Esophagus (tissue), 2 donors: ENCODE measurements around the gene DISP2. TPM values are rescaled to one million over a fixed set of nuclear protein-coding genes. Genes with fewer than 3 reads are reported as not detected.
A peak's percentile ranks its signal among the peaks of the same experiment; 100 is the strongest.

Source experiments
- H3K27ac ChIP-seq, 2 donors: one replicate each; pipeline ENCODE4 v1.5.1; 2013; ENCODE audit warnings: low read depth in 2 of 2, mild to moderate bottlenecking in 2 of 2, inconsistent platforms in 1 of 2, low read length in 1 of 2, moderate library complexity in 1 of 2
- H3K27me3 ChIP-seq, 2 donors: one replicate each; pipeline ENCODE4 v1.6.1; 2013; ENCODE audit warnings: low read length in 2 of 2, control low read depth in 1 of 2, mild to moderate bottlenecking in 1 of 2; ENCODE audit not compliant: insufficient read depth in 2 of 2, control insufficient read depth in 1 of 2
- H3K36me3 ChIP-seq, 2 donors: one replicate each; pipeline ENCODE4 v1.6.1; 2013; ENCODE audit warnings: low read length in 1 of 2; ENCODE audit not compliant: control insufficient read depth in 2 of 2, insufficient read depth in 2 of 2
- H3K4me1 ChIP-seq, 2 donors: one replicate each; pipeline ENCODE4 v1.6.1; 2013; ENCODE audit warnings: low read length in 1 of 2; ENCODE audit not compliant: control insufficient read depth in 2 of 2, insufficient read depth in 2 of 2
- H3K4me3 ChIP-seq, 2 donors: one replicate each; pipeline ENCODE4 v1.5.1; 2013; ENCODE audit warnings: low read length in 2 of 2, mild to moderate bottlenecking in 2 of 2, low read depth in 1 of 2, moderate library complexity in 1 of 2
- H3K9me3 ChIP-seq, 2 donors: one replicate each; pipeline ENCODE4 v1.6.1; 2013; ENCODE audit warnings: mild to moderate bottlenecking in 2 of 2, low read depth in 1 of 2, low read length in 1 of 2, moderate library complexity in 1 of 2; ENCODE audit not compliant: control insufficient read depth in 2 of 2, insufficient read depth in 1 of 2
- WGBS, 2 donors: extraction: QIAGEN DNeasy Blood & Tissue Kit; methylation state at CpG; one replicate each; pipeline ENCODE4 v1.1.7; 2013; 5-methylcytosine and 5-hydroxymethylcytosine counted together
- polyA plus RNA-seq, 2 donors: library from polyadenylated mRNA; stranded (reverse); fragments of 200-250 nt; gene quantifications; one replicate each; pipeline ENCODE4 v1.2.3, GENCODE V29; 2013
- donor health status: healthy with polysubstance abuse.
- donor health status: Bipolar disorder and iron deficiency.

The DISP2 gene
- polyA plus RNA-seq, 2 donors = 0.33 to 1.3 TPM

DNA sequence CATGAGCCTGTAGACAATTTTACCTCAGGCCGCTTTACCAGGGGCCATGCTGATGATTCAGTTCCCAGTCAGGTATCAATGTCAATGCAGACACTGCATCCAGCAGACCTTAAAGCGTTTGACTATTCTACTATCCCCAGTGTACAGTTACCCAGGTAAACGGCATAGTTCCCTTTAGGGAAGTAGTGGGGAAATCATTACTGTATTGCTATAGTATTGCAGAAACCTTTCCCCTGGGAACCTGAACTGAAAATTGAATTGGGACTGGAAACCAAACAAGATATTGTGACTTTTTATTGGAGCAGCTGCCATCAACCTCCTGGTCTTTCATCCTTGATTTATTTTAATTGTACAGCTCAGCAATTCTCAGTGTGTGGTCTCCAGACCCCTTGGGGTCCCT, 41.1 kb upstream of the DISP2 start:
- Histone ChIP-seq H3K27ac (no peak overlapping the region), H3K9me3 (no peaks in the 10 kb centered on the region), H3K27me3 (no peaks in the 10 kb centered on the region), H3K36me3 (no peaks in the 10 kb centered on the region), H3K4me1 (no peaks in the 10 kb centered on the region), H3K4me3 (no peak overlapping the region)
- WGBS, 2 donors = 89 to 90% methylated on average over 3 of the region's 3 CpGs

DNA sequence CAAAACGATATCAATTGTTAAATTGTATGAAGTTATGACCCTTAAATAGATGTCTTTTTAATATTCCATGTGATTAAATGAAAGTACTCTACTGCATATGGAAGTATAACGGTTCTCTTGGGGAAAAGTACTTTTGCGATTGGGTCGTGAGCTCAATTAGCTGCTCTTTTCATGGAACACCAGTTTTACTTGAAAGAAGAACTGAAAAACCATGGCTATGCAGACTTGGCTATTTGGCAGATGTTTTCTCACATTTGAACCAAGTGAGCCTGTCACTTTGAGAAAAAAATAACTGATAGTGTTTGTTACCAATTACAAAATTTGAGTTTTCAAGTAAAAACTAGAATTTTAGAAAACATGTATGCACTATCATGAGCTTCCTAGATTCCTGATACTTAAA, 40.4 kb upstream of the DISP2 start:
- 76 to 78% methylated on average over 4 of the region's 4 CpGs for WGBS, 2 donors
- Histone ChIP-seq H3K4me1 (no peaks in the 10 kb centered on the region), H3K27me3 (no peaks in the 10 kb centered on the region), H3K9me3 (no peaks in the 10 kb centered on the region), H3K36me3 (no peaks in the 10 kb centered on the region), H3K4me3 (no peak overlapping the region), H3K27ac (no peak overlapping the region)

DNA sequence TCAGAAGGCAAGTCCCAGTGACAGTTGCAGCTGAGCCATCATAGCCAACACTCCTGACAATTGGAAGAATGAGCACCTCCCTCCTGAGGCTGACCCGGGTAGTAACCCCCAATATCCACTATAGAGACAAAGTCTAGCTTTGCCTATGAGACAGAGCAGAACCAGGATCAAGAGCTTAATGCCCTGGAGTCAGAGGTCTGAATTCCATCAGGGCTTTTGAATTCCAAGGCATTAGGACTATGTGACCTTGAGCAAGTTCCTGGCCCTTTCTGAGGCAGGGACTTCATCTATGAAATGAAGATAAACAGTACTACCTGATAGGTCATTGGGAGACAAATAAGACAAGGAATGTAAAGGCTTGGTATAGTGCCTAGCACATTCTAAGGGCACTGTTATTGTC, 37.6 kb upstream of the DISP2 start:
- Histone ChIP-seq H3K4me1 (peaks cover 3 to 4% of the 10 kb centered on the region in 2 donors), H3K27ac (no peak overlapping the region), H3K4me3 (no peak overlapping the region), H3K27me3 (no peaks in the 10 kb centered on the region), H3K9me3 (no peaks in the 10 kb centered on the region), H3K36me3 (no peaks in the 10 kb centered on the region)
- WGBS, 2 donors = 95 to 96% methylated on average over 1 of the region's 1 CpG

DNA sequence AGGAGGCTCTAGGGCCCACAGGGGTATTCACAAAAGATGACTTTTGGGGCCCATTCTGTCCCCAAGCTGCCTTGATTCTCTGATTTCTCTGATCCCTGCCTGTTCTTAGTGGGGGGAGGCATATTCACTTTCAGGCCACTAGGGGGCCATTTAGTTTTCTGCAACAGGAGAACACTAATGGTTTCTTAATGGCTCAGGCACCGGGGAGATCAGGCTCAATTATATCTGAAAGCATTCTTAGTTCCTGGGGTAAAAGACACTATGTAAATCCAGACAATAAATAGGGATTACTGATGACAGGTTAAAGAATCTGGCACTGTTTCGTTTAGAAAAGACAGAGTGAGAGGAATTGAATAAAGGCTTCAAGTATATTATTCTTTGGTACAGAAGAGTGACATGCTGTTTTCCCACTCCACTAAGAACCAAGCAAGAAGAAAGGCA, 37.1 kb upstream of the DISP2 start:
- H3K27ac ChIP-seq = no peak overlapping the region

DNA sequence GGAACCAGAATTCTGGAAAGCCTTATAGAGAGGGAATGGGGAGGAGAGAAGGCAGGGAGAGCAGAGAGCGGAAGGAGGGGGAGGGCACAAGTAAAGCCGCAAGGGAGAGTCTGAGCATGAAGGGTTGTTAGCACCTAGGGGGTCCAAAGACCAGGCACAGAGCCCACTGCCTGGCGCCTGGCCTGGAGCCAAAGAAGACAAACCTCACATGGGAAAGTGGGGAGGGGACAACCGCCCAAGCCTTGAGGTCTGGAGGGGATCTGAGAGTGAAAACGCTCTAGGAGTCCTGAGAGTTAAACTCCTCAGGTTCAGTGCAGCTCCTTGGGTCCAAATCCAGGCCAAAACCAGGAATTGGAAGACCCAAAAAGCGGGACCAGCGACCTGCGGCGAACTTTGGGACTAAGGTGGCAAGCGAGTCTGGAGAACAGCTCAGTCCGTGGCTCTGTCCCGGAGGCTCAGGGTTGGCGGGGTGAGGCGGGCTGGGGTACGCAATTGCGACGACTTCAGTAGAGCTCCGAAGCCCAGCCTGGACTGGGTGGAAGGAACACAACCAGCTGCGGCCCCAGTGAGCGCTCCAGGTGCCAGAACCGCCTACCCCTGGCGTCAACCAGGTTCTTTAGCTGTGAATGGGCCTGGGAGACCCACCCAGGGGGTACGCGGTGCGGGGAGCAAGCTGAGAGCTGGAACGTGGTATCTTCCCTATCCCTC, 35.3 kb upstream of the DISP2 start:
- Histone ChIP-seq H3K4me3 (peak overlapping the region; percentile 69 to 71), H3K36me3 (no peaks in the 10 kb centered on the region), H3K27me3 (no peaks in the 10 kb centered on the region), H3K27ac (peak overlapping the region; percentile 79 to 87), H3K9me3 (no peaks in the 10 kb centered on the region), H3K4me1 (peaks cover 4 to 5% of the 10 kb centered on the region in 2 donors)
- 46% methylated on average over 26 of the region's 26 CpGs for WGBS, 2 donors

More for the DNA sequence above, 37.1 kb upstream of the DISP2 start:
- H3K9me3 ChIP-seq = no peaks in the 10 kb centered on the region
- H3K4me3 ChIP-seq = no peak overlapping the region
- no peaks in the 10 kb centered on the region for H3K27me3 ChIP-seq
- H3K4me1 ChIP-seq = peaks cover 4% of the 10 kb centered on the region in 2 donors
- 0% methylated on average over 2 of the region's 2 CpGs for WGBS, 2 donors
- no peaks in the 10 kb centered on the region for H3K36me3 ChIP-seq

DNA sequence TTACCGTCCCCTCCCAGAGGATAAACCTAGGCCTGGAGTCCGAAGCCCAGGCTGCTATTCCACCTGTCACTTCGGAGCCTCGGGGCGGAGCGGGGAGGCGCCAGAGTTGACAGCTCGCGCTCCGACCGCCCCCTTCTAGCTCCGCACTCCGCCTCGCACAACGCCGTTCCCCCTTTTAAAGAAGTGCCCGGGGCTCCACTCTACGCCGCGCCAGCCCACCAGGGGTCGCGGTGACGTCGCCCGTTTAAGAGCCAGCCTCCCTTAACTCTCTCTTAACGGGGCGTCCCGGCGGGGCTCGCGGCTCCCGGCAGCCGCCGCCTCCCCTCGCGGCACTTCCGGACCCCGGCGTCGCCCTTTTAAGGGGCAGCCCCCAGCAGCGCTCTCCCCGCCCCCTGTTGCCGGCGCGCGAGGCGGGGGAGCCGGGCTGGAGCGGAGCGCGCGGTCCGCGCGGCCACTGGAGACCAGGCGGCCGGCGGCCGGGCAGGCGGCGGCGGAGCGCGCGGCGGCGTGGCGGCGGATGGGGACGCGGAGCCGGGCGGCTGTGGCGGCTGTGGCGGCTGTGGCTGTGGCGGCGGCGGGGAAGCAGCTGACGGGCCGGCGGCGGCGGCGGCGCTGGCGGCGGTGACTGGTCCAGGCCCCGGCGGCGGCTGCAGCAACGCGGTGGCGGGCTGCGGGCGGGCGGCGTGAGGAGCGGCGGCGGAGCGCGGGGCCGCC, 34.6 kb upstream of the DISP2 start, which contains the start of gene INAFM2:
Gene INAFM2, plus strand, starts transcription at position 454 of the 714 bp plus-strand sequence. CDS start 364 bp downstream, outside the sequence.
- 0 to 1% methylated on average over 86 to 103 of the region's 103 CpGs for WGBS, 2 donors
- Histone ChIP-seq H3K27ac (peak within 1 kb of the TSS; percentile 79 to 87), H3K36me3 (no peaks in the 10 kb centered on the region), H3K4me1 (peaks cover 4 to 5% of the 10 kb centered on the region in 2 donors), H3K27me3 (no peaks in the 10 kb centered on the region), H3K4me3 (peak within 1 kb of the TSS; percentile 69 to 71), H3K9me3 (no peaks in the 10 kb centered on the region)

DNA sequence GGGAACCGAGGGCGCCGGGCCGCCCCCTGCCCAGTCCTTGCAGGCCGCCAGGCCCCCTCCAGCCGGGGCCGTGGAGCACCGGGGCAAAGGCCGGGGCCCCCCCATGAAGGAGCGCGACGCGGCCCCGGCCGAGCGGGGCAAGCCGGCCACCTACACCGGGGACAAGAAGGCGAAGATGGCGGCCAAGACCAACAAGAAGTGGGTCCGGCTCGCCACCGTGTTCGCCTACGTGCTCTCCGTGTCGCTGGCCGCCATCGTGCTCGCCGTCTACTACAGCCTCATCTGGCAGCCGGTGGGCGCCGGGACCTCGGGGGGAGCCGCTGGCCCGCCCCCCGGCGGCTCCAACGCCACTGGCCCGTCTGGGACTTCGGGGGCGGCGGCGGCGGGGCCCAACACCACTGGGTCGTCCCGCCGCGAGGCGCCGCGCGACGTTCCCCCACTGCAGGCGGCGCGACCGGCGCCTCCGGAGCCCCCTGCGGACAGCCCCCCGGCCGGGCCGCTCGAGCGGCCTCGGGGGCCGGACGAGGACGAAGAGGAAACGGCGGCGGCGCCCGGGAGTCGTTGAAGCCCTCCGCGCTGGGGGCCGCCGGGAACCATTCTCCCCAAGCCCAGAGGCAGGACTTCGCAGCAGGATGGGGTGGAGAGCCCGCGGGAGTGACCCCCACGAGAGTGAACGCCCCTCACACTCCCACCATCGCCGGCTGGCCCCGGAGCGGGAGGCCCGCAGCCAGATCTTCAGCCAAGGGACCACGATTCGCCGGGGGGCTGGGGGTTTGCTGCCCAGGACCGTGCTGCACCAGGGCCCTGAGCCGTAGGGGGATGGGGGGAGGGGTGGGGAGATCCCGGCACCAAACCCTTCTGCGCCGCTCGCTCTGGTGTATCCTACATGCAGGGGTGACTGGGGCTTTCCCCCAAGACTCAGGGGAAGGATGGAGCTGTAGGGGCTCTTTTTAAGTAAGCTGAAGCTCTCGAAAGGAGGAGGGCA, 33.8 kb upstream of the DISP2 start:
- Histone ChIP-seq H3K4me1 (peaks cover 4 to 5% of the 10 kb centered on the region in 2 donors), H3K27me3 (no peaks in the 10 kb centered on the region), H3K4me3 (peak overlapping the region; percentile 69 to 71), H3K36me3 (no peaks in the 10 kb centered on the region), H3K9me3 (no peaks in the 10 kb centered on the region), H3K27ac (peak overlapping the region; percentile 79 to 87)
- 2 to 3% methylated on average over 70 to 101 of the region's 101 CpGs for WGBS, 2 donors

DNA sequence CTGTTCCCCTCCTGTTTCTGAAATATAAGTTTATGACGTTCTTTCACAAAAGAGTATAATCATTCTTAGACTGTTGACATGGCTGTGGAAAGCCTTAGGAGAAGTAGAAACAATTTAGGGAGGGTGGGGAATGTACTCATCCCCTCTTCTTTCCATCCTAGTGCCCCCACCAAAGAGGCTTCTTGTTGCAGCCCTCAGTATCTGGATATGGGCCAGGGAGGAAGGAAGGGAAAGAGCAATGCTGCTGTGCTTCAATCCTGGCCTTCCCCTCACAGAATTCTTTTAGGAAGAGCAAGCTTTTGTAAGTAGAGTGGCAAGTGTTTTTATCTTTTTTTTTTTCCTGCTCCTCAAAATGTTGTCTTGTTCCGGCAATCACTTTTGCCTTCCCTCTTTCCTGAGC, 32.8 kb upstream of the DISP2 start:
- no peaks in the 10 kb centered on the region for H3K27me3 ChIP-seq
- H3K4me3 ChIP-seq = peak overlapping the region in 1 of 2 donors; percentile 69
- 60 to 74% methylated on average over 2 of the region's 2 CpGs for WGBS, 2 donors
- H3K4me1 ChIP-seq = peaks cover 4 to 5% of the 10 kb centered on the region in 2 donors
- no peak overlapping the region for H3K27ac ChIP-seq
- no peaks in the 10 kb centered on the region for H3K36me3 ChIP-seq
- no peaks in the 10 kb centered on the region for H3K9me3 ChIP-seq

DNA sequence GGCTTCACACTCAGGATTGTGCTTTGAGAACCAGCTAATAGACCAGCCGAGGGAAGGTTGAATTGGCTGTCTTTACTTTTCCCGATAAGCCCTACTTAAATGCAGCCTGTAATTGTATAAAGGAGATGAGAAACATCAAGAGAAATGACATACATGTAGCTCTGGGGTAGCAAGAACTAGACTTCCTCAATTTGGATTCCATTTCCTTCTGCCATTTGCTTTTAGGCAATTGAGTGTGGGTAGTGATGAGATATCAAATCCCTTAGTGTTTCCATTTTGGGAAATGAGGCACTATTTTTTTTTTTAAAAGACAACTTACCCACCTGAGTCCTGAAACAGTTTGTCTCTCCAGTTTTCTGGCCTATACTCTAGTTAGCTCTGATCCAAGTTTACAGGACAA, 32.3 kb upstream of the DISP2 start:
- Histone ChIP-seq H3K4me1 (peaks cover 4 to 5% of the 10 kb centered on the region in 2 donors), H3K27ac (no peak overlapping the region), H3K36me3 (no peaks in the 10 kb centered on the region), H3K9me3 (no peaks in the 10 kb centered on the region), H3K27me3 (no peaks in the 10 kb centered on the region), H3K4me3 (peak overlapping the region in 1 of 2 donors; percentile 69)
- 95 to 96% methylated on average over 2 of the region's 2 CpGs for WGBS, 2 donors
